B cell (primary cell): ENCODE data around the gene MAD2L1BP. TPM values are rescaled to one million over a fixed set of nuclear protein-coding genes. Genes with fewer than 3 reads are reported as not detected.

Source experiments
- ATAC-seq: fragments of 200-7000 bp; cut with Tn5 transposase; one replicate; pipeline ENCODE4 v1.10.0; 2021; ENCODE audit warnings: low read depth, mild to moderate bottlenecking, moderate number of reproducible peaks, moderate library complexity
- CTCF ChIA-PET: fragments of 350-600 bp; sonication (Branson Sonifier 250); formaldehyde crosslinking; loops from one replicate; lab custom pipeline; 2021; ENCODE audit warnings: antibody characterized with exemption, inconsistent platforms; lab: Charles Lee
- POLR2A ChIA-PET: fragments of 350-600 bp; sonication (Branson Sonifier 250); formaldehyde crosslinking; loops from one replicate; lab custom pipeline; 2021; ENCODE audit warnings: antibody characterized with exemption; lab: Charles Lee
- DNase-seq: peaks from one replicate; pipeline ENCODE4 v3.0.0; 2013
- H2AFZ ChIP-seq: 2 replicates; pipeline ENCODE4 v1.6.1; 2012; ENCODE audit warnings: mild to moderate bottlenecking, low read depth, low read length; ENCODE audit not compliant: insufficient read depth, poor library complexity, severe bottlenecking
- H3K27ac ChIP-seq, 2 donors: 1 replicate in 1 of 2; 2 replicates in 1 of 2; pipeline ENCODE4 v1.5.1; 2012 to 2013; ENCODE audit warnings: low read length in 2 of 2, mild to moderate bottlenecking in 2 of 2, moderate library complexity in 1 of 2
- H3K27me3 ChIP-seq, 4 experiments: fragments of 200-600 bp in 1 of 4; sonication (generic) in 1 of 4; replicated peaks in 1 of 4; 1 replicate in 2 of 4; 2 replicates in 2 of 4; pipeline versions ENCODE4 v1.6.1 to v1.7.0; 2013 to 2016; ENCODE audit warnings: low read length in 3 of 4, mild to moderate bottlenecking in 2 of 4, mixed read lengths in 1 of 4, moderate library complexity in 1 of 4; ENCODE audit not compliant: insufficient read depth in 4 of 4, control insufficient read depth in 3 of 4; ENCODE audit errors: control extremely low read depth in 1 of 4
- H3K36me3 ChIP-seq, 2 experiments: replicated peaks in 1 of 2; 1 replicate in 1 of 2; 2 replicates in 1 of 2; pipeline versions ENCODE4 v1.6.1 to v1.7.1; 2013; ENCODE audit warnings: low read length in 1 of 2; ENCODE audit not compliant: insufficient read depth in 2 of 2, control insufficient read depth in 1 of 2; ENCODE audit errors: control extremely low read depth in 1 of 2, extremely low read depth in 1 of 2
- H3K4me1 ChIP-seq, 2 donors: fragments of 200-600 bp in 1 of 2; sonication (generic) in 1 of 2; 1 replicate in 1 of 2; 2 replicates in 1 of 2; pipeline versions ENCODE4 v1.5.1 to v1.6.1; 2013 to 2017; ENCODE audit warnings: low read length in 2 of 2; ENCODE audit not compliant: control insufficient read depth in 2 of 2, insufficient read depth in 2 of 2
- H3K4me2 ChIP-seq: replicated peaks from 2 replicates; pipeline ENCODE3; 2012; ENCODE audit warnings: mild to moderate bottlenecking, low read depth, low read length; ENCODE audit not compliant: poor library complexity, severe bottlenecking
- H3K4me3 ChIP-seq, 5 experiments: fragments of 200-600 bp in 1 of 5; sonication (generic) in 1 of 5; 1 replicate in 3 of 5; 2 replicates in 2 of 5; pipeline versions ENCODE4 v1.5.1 to v1.7.0; 2011 to 2016; ENCODE audit warnings: low read length in 4 of 5, mild to moderate bottlenecking in 4 of 5, low read depth in 2 of 5, control low read depth in 1 of 5, moderate library complexity in 1 of 5; ENCODE audit not compliant: insufficient read depth in 1 of 5; ENCODE audit errors: control extremely low read depth in 1 of 5, extremely low read depth in 1 of 5
- H3K79me2 ChIP-seq: fragments of 200-600 bp; sonication (generic); one replicate; pipeline ENCODE4 v1.6.0; 2016; ENCODE audit warnings: low read length; ENCODE audit not compliant: control insufficient read depth, insufficient read depth
- H3K9ac ChIP-seq: fragments of 200-600 bp; sonication (generic); 2 replicates; pipeline ENCODE4 v1.6.1; 2017; ENCODE audit warnings: mild to moderate bottlenecking, low read length, moderate library complexity
- H3K9me3 ChIP-seq, 3 donors: one replicate each; pipeline versions ENCODE4 v1.6.1 to v1.7.1; 2013; ENCODE audit warnings: low read length in 2 of 3; ENCODE audit not compliant: control insufficient read depth in 2 of 3, insufficient read depth in 1 of 3; ENCODE audit errors: control extremely low read depth in 1 of 3
- H4K20me1 ChIP-seq: 2 replicates; pipeline ENCODE4 v1.6.0; 2012; ENCODE audit warnings: mild to moderate bottlenecking, low read length; ENCODE audit not compliant: insufficient read depth, control insufficient read depth, poor library complexity, severe bottlenecking
- H3K27ac Mint-ChIP-seq: one replicate; pipeline ENCODE4 v1.8.0; 2021; ENCODE audit warnings: mixed read lengths
- H3K27me3 Mint-ChIP-seq: one replicate; pipeline ENCODE4 v1.8.0; 2021; ENCODE audit warnings: mixed read lengths
- H3K4me1 Mint-ChIP-seq: one replicate; pipeline ENCODE4 v1.8.0; 2021; ENCODE audit warnings: mixed read lengths
- H3K4me3 Mint-ChIP-seq: one replicate; pipeline ENCODE4 v1.8.0; 2021; ENCODE audit warnings: mixed read lengths
- H3K9me3 Mint-ChIP-seq: one replicate; pipeline ENCODE4 v1.8.0; 2022; ENCODE audit warnings: mixed read lengths; ENCODE audit not compliant: insufficient read depth
- EZH2 ChIP-seq: IDR thresholded peaks from 2 replicates; pipeline ENCODE4 v1.6.1; 2012; ENCODE audit warnings: borderline replicate concordance, low read depth, mild to moderate bottlenecking, moderate library complexity, low read length; ENCODE audit not compliant: insufficient read depth, poor library complexity, severe bottlenecking
- WGBS: methylation state at CpG from one replicate; pipeline ENCODE4 v1.1.5; 2013; ENCODE audit warnings: missing lambda C conversion rate; ENCODE audit not compliant: insufficient coverage; 5-methylcytosine and 5-hydroxymethylcytosine counted together
- intact Hi-C: fragments of 100-400 bp; cut with micrococcal nuclease; formaldehyde crosslinking; loops from one replicate; pipeline ENCODE4 v1.10.0; 2022
- polyA minus RNA-seq: library from RNA; depleted of rRNA, polyadenylated mRNA; stranded (reverse); fragments of >200 nt; gene quantifications from 2 replicates; pipeline ENCODE4 v1.2.3, GENCODE V29; 2012
- polyA plus RNA-seq: library from polyadenylated mRNA; depleted of rRNA; stranded (reverse); fragments of >200 nt; gene quantifications from 2 replicates; pipeline ENCODE4 v1.2.3, GENCODE V29; 2012
- total RNA-seq, 2 donors: library from RNA; stranded (reverse); fragments of 120-200 nt in 1 of 2; gene quantifications; 1 replicate in 1 of 2; 2 replicates in 1 of 2; pipeline versions ENCODE4 v1.2.3 to v1.2.4, GENCODE V29; 2013 to 2022
- TF ChIP-seq, protein P1 (sequence below): fragments of 200-600 bp; IDR thresholded peaks from one replicate; pipeline ENCODE4 v1.8.0; 2022; ENCODE audit warnings: antibody characterized with exemption, mild to moderate bottlenecking

MAD2L1BP gene, protein sequence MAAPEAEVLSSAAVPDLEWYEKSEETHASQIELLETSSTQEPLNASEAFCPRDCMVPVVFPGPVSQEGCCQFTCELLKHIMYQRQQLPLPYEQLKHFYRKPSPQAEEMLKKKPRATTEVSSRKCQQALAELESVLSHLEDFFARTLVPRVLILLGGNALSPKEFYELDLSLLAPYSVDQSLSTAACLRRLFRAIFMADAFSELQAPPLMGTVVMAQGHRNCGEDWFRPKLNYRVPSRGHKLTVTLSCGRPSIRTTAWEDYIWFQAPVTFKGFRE
- total RNA-seq (34.6 and 35.4 TPM in 2 replicates), polyA plus RNA-seq (31.5 and 32.7 TPM in 2 replicates), polyA minus RNA-seq (9.8 and 13.4 TPM in 2 replicates)
- total RNA-seq (2013) = 22.1 TPM

DNA sequence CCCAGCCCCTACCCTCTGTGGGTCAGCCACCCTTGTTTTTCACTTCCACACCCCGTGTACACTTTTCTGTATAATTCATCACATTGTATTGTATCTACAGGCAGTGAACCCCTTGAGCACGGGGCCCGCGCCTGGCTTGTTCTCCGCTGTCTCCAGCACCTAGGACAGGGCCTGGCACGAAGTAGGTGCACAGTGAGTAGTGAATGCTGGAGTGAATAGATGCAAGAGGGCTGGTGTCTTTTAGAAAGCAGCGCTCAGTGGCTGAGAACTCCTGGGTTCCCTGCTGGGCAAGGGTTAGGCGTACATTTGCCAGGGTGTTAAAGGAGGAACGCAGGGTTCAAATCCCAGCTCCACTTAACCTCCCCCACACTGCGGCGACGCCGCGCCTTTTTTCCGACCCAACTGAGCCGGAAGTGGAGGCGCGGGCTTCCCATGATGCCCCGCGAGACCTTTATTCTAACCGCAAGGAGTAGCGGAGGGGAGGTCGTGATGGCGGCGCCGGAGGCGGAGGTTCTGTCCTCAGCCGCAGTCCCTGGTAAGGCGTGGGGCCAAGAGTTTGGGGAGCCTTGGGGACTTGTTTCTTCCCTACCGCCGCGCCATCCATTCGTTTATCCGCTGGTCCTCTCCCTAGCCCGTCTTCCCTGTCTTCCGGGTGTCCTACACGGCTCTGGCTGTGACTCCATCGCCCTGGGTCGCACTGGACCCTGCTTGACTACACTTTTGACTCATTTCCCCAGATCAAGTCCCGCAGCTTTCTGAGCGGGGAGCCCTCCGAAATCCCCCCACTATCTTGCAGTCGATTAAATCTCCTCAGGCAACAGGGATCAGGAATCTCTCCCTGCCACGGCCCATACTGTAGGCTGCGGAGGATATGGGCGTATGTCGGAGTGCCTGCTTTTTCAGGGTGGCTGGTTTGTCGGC, at the start of gene MAD2L1BP:
Gene MAD2L1BP (plus strand): TSS at position 454 of the 921 bp plus-strand sequence. CDS start 36 bp downstream, at position 490.
- H3K27me3 ChIP-seq = no peaks in the 10 kb centered on the region
- Mint-ChIP-seq H3K4me3 (peak within 1 kb of the TSS; percentile 99), H3K4me1 (peaks cover 39% of the 10 kb centered on the region), H3K27ac (peak within 1 kb of the TSS; percentile 98), H3K27me3 (no peaks in the 10 kb centered on the region), H3K9me3 (no peaks in the 10 kb centered on the region)
- H3K9ac ChIP-seq = peak within 1 kb of the TSS; percentile 92
- H3K4me1 ChIP-seq = peaks cover 16 to 43% of the 10 kb centered on the region in 2 donors
- H3K4me3 ChIP-seq = peak within 1 kb of the TSS; percentile 79 to 98 (median 94)
- ATAC-seq (peak; percentile 88), DNase-seq (peak; percentile 86)
- no peaks in the 10 kb centered on the region for H3K9me3 ChIP-seq
- intact Hi-C loops = loop anchor here (1.0 kb wide), 1 partner anchor 10 kb away; the partner anchor contains the start of gene RSPH9
- 5% methylated on average over 43 of the region's 48 CpGs for WGBS
- ChIA-PET CTCF (interaction anchor here (1.3 to 1.8 kb wide), 4 partner anchors 12 to 443 kb away, joined by 4 to 8 read pairs (median 5); no protein-coding TSS in a partner anchor), POLR2A (no interaction called here)
- H3K27ac ChIP-seq = peak within 1 kb of the TSS; percentile 84 to 88
- TF ChIP-seq EZH2 = no peak
- TF ChIP-seq, protein P1, sequence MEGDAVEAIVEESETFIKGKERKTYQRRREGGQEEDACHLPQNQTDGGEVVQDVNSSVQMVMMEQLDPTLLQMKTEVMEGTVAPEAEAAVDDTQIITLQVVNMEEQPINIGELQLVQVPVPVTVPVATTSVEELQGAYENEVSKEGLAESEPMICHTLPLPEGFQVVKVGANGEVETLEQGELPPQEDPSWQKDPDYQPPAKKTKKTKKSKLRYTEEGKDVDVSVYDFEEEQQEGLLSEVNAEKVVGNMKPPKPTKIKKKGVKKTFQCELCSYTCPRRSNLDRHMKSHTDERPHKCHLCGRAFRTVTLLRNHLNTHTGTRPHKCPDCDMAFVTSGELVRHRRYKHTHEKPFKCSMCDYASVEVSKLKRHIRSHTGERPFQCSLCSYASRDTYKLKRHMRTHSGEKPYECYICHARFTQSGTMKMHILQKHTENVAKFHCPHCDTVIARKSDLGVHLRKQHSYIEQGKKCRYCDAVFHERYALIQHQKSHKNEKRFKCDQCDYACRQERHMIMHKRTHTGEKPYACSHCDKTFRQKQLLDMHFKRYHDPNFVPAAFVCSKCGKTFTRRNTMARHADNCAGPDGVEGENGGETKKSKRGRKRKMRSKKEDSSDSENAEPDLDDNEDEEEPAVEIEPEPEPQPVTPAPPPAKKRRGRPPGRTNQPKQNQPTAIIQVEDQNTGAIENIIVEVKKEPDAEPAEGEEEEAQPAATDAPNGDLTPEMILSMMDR = no peak
- H2AFZ ChIP-seq = peak within 1 kb of the TSS; percentile 97
- peak within 1 kb of the TSS; percentile 86 for H3K4me2 ChIP-seq
- H3K79me2 ChIP-seq = peaks cover 52% of the 10 kb centered on the region
- peaks cover 14% of the 10 kb centered on the region for H4K20me1 ChIP-seq
- peaks cover 5 to 12% of the 10 kb centered on the region in 2 experiments for H3K36me3 ChIP-seq
